ENCODE results near the gene MTNR1A.

DNA sequence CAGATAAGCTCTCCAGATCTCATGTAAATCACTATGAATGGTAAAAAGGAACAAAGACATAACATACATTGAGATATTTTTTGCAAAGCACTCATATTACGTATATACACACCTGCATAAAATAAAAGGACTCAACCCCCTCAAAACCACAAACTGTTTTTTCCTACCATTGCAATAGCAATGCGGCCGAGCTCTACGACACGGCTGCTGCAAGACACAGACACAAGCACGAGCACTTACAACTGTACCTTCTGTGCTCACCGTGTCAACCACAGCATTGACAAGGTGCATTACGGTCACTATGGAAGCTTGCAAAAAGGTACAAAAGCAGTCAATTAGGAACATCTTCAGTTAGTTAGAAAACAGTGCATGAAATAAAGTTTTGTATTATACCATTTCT is 37.1 kb upstream of the MTNR1A start:
- TF ChIP-seq USF1 (IDR thresholded peaks at IDR 0.05), result no peak
- no peak for TF ChIP-seq CEBPB (IDR thresholded peaks at IDR 0.05)
- no peak for TF ChIP-seq YY1 (IDR thresholded peaks at IDR 0.05; ENCODE audit: low read depth)
- no peak for TF ChIP-seq TCF12 (IDR thresholded peaks at IDR 0.05; ENCODE audit: low read depth)
- TF ChIP-seq, protein P1, sequence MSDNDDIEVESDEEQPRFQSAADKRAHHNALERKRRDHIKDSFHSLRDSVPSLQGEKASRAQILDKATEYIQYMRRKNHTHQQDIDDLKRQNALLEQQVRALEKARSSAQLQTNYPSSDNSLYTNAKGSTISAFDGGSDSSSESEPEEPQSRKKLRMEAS (IDR thresholded peaks at IDR 0.05), result no peak
- TF ChIP-seq CREB1 (IDR thresholded peaks at IDR 0.05; ENCODE audit: low read depth), result no peak
